Stimulated activated CD4-positive, alpha-beta T cell treated with anti-CD3 and anti-CD28 coated beads, Interleukin-15, amount 100 ng/mL, for 24 hours (primary cell): ENCODE data around the gene PTGDR2.
A peak's percentile ranks its signal among the peaks of the same experiment; 100 is the strongest.

ENCODE experiments used
- DNase-seq: peaks from one replicate; pipeline ENCODE4 v3.0.0-alpha.2; 2020

PTGDR2 gene

GRCh38 chr11:60855726-60856633, at the start of gene PTGDR2:
TSS of gene PTGDR2 (minus strand) at chr11:60855950. CDS start at chr11:60853722, 2,228 bp downstream.
- no peak for DNase-seq

GRCh38 chr11:60905047-60905446, 49.3 kb upstream of the PTGDR2 start:
- DNase-seq = no peak

- no peak for DNase-seq
Measured at GRCh38 chr11:60902625-60903024, 46.9 kb upstream of the PTGDR2 start.

- DNase-seq = no peak
Measured at GRCh38 chr11:60900673-60901404, 45.1 kb upstream of the PTGDR2 start.

GRCh38 chr11:60899977-60900376, 44.2 kb upstream of the PTGDR2 start:
- no peak for DNase-seq

GRCh38 chr11:60899046-60899936, 43.5 kb upstream of the PTGDR2 start:
- peak; percentile 26 for DNase-seq

GRCh38 chr11:60897496-60897895, 41.7 kb upstream of the PTGDR2 start:
- DNase-seq = no peak

GRCh38 chr11:60895687-60896086, 39.9 kb upstream of the PTGDR2 start:
- no peak for DNase-seq

- no peak for DNase-seq
Measured at GRCh38 chr11:60891103-60891741, 35.5 kb upstream of the PTGDR2 start.

GRCh38 chr11:60890696-60891095, 34.9 kb upstream of the PTGDR2 start:
- DNase-seq = no peak

GRCh38 chr11:60889869-60890311, 34.1 kb upstream of the PTGDR2 start:
- no peak for DNase-seq

- peak; percentile 34 for DNase-seq
Measured at GRCh38 chr11:60887556-60887955, 31.8 kb upstream of the PTGDR2 start.

GRCh38 chr11:60880643-60881282, 25.0 kb upstream of the PTGDR2 start:
- no peak for DNase-seq

- no peak for DNase-seq
Measured at GRCh38 chr11:60879971-60880588, 24.3 kb upstream of the PTGDR2 start.

GRCh38 chr11:60879104-60879503, 23.4 kb upstream of the PTGDR2 start:
- no peak for DNase-seq

- DNase-seq = no peak
Measured at GRCh38 chr11:60878245-60879101, 22.7 kb upstream of the PTGDR2 start.

- DNase-seq = no peak
Measured at GRCh38 chr11:60876168-60876485, 20.4 kb upstream of the PTGDR2 start.

- DNase-seq = no peak
Measured at GRCh38 chr11:60875366-60876167, 19.8 kb upstream of the PTGDR2 start.
